Lower lobe of right lung (tissue), 2 donors: ENCODE measurements around the gene CAV3. TPM values are rescaled to one million over a fixed set of nuclear protein-coding genes. Genes with fewer than 3 reads are reported as not detected.

Source experiments
- ATAC-seq, 2 donors: fragments of 200-7000 bp; cut with Tn5 transposase; one replicate each; pipeline ENCODE4 v1.9.1; 2020 to 2022; ENCODE audit warnings: mild to moderate bottlenecking in 2 of 2, moderate library complexity in 2 of 2
- DNase-seq: peaks from one replicate; pipeline ENCODE4 v3.0.0-alpha.2; 2020
- H3K27ac ChIP-seq: fragments of 200-600 bp; one replicate; pipeline ENCODE4 v1.8.0; 2022
- H3K27me3 ChIP-seq: fragments of 200-600 bp; one replicate; pipeline ENCODE4 v1.8.0; 2022; ENCODE audit warnings: low read depth
- H3K36me3 ChIP-seq: fragments of 200-600 bp; one replicate; pipeline ENCODE4 v1.8.0; 2022; ENCODE audit warnings: mild to moderate bottlenecking
- H3K4me1 ChIP-seq: fragments of 200-600 bp; one replicate; pipeline ENCODE4 v1.8.0; 2022
- H3K4me3 ChIP-seq: fragments of 200-600 bp; one replicate; pipeline ENCODE4 v1.8.0; 2022; ENCODE audit warnings: mild to moderate bottlenecking
- H3K9me3 ChIP-seq: fragments of 200-600 bp; one replicate; pipeline ENCODE4 v1.8.0; 2022
- CTCF ChIP-seq: fragments of 200-600 bp; IDR thresholded peaks from one replicate; pipeline ENCODE4 v1.8.0; 2022; ENCODE audit warnings: antibody characterized with exemption, mild to moderate bottlenecking
- intact Hi-C: fragments of 100-400 bp; cut with DNase I; formaldehyde crosslinking; loops from one replicate; pipeline ENCODE4 v1.11.0; 2022
- total RNA-seq: library from RNA; stranded (reverse); fragmentation: NEBNext Ultra II Directional; extraction: Animal tissue kit (Norgen Biotek cat#: 25700); gene quantifications from one replicate; pipeline ENCODE4 v1.2.1, GENCODE V29; 2021
- donor health status: DM: no; HTN: yes; CAD: no; lungs with severe emphysema.

The CAV3 gene
- total RNA-seq, 1 donor from 2014 or later = not detected

- Histone ChIP-seq H3K4me3 (no peak overlapping the region), H3K27ac (no peak overlapping the region), H3K36me3 (no peaks in the 10 kb centered on the region), H3K27me3 (peaks cover 28% of the 10 kb centered on the region), H3K9me3 (no peaks in the 10 kb centered on the region), H3K4me1 (peaks cover 24% of the 10 kb centered on the region)
- DNase-seq = no peak
- TF ChIP-seq CTCF = no peak
- intact Hi-C loops = no loop called here
- no peak for ATAC-seq
These were observed 30.9 kb downstream of the CAV3 start for GRCh38 chr3:8764528-8764927.

- TF ChIP-seq CTCF = no peak
- no peak for ATAC-seq
- Histone ChIP-seq H3K36me3 (no peaks in the 10 kb centered on the region), H3K27ac (no peak overlapping the region), H3K4me1 (peaks cover 26% of the 10 kb centered on the region), H3K4me3 (no peak overlapping the region), H3K27me3 (peaks cover 38% of the 10 kb centered on the region), H3K9me3 (no peaks in the 10 kb centered on the region)
- DNase-seq = no peak
- intact Hi-C loops = no loop called here
These were observed 31.9 kb downstream of the CAV3 start for GRCh38 chr3:8765528-8765927.

GRCh38 chr3:8766148-8766547, 32.5 kb downstream of the CAV3 start:
- DNase-seq (no peak), ATAC-seq (no peak)
- H3K9me3 ChIP-seq = no peaks in the 10 kb centered on the region
- H3K4me3 ChIP-seq = no peak overlapping the region
- H3K4me1 ChIP-seq = peaks cover 26% of the 10 kb centered on the region
- H3K27me3 ChIP-seq = peaks cover 40% of the 10 kb centered on the region
- no peak overlapping the region for H3K27ac ChIP-seq
- intact Hi-C loops = no loop called here
- H3K36me3 ChIP-seq = no peaks in the 10 kb centered on the region
- TF ChIP-seq CTCF = no peak

- no peak for DNase-seq
- no peaks in the 10 kb centered on the region for H3K36me3 ChIP-seq
- TF ChIP-seq CTCF = no peak
- no peak for ATAC-seq
- intact Hi-C loops = no loop called here
- H3K4me3 ChIP-seq = peak overlapping the region; percentile 17
- peaks cover 26% of the 10 kb centered on the region for H3K4me1 ChIP-seq
- peaks cover 40% of the 10 kb centered on the region for H3K27me3 ChIP-seq
- no peak overlapping the region for H3K27ac ChIP-seq
- no peaks in the 10 kb centered on the region for H3K9me3 ChIP-seq
These were observed 33.7 kb downstream of the CAV3 start for GRCh38 chr3:8767256-8767666.

- H3K4me3 ChIP-seq = peak overlapping the region; percentile 17
- H3K36me3 ChIP-seq = no peaks in the 10 kb centered on the region
- no peak for TF ChIP-seq CTCF
- no peak for DNase-seq
- peak; percentile 13 to 15 for ATAC-seq
- H3K9me3 ChIP-seq = no peaks in the 10 kb centered on the region
- intact Hi-C loops = no loop called here
- H3K4me1 ChIP-seq = peaks cover 26% of the 10 kb centered on the region
- H3K27ac ChIP-seq = no peak overlapping the region
- peaks cover 40% of the 10 kb centered on the region for H3K27me3 ChIP-seq
These were observed 34.2 kb downstream of the CAV3 start for GRCh38 chr3:8767667-8768363.
